Fibroblast of upper back skin (primary cell): ENCODE data around the gene HPGDS.
A peak's percentile ranks its signal among the peaks of the same experiment; 100 is the strongest.
"Not testable (repeated sequence)": the region's sequence is repeated elsewhere in the genome, so short reads cannot be mapped to it uniquely, and the experiment has no call there.

ENCODE experiments used
- DNase-seq: peaks from one replicate; pipeline ENCODE4 v3.0.0-alpha.2; 2013

Gene HPGDS

DNA sequence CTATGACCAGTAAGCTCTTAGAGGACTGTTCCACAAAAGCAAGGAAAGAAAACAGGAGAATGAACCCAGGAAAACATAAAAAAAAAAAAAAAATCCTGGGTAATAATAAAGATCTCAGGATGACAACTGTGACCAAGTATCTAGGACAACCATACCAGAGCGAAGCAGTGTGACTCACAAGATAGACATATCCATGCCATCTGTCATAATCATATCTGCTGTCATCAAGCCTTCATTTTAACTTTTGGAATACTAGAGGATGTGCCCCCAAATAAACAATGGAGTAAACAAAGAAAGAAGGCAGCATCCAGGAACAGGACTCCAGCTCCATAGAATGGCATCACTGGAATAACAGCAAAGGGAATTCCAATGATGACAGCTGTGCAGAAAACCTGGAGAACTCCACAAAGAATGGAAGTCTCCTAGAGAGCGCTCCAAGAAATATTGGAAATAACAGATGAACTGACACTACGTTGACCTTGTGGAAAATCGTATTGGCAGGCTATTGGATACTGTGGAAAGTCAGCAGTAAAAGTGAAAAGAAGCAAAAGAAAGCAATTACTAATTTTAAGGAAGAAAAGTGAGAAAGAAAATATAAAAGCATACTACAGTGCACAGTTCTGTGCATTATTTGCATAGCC lies 35.3 kb downstream of the HPGDS start:
- no peak for DNase-seq

DNA sequence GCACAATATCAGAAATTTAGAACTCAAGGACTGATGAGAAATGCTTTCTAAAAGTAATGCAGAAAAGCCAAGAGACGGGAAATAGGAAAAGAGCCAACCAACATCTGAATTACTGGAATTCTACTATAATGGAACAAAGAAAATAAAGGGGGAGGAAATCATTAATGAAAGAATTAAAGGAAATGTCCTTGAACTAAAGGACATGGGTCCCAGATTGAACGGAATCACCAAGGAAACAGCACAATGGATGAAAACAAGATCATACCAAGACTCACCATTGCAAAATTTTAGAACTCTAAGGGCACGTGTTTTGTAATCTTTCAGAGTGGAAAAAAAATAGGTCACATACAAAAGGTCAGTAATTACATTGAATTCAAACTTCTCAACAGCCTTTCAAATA lies 35.9 kb downstream of the HPGDS start:
- DNase-seq, result no peak

DNA sequence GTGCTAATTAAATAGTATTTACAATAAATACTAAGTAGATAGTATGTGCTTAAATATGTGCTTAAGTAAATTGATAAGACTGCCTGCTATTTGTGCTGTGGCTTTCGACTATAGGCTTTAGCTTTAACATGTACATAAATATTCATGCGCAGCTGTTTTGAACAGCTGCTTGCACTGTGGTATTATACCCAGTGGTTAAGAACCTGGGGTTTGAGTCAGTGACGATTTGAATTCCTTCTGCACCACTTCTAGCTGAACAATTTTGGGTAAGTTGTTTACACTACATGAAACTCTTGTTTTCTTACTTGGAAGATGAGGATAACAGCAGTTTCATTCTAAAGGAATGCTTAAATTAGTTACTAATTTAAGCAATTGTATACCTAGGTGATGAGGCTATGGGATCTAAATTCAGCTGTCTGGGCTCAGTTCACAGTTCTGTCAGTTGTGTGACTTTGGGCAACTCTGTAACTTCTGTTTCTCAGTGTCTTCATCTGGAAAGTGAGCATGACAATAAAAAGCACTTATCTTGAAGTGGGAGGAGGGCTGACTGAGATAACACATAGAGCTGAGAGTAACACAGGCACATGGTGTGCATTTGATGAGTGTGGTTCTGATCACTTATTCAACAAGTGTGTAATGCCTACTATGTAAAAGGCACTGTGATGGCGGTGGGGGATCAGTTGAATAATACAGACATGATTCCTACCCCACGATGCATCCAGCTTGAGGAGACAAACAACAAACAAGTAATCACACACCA lies 37.0 kb downstream of the HPGDS start:
- peak; percentile 10 for DNase-seq

DNA sequence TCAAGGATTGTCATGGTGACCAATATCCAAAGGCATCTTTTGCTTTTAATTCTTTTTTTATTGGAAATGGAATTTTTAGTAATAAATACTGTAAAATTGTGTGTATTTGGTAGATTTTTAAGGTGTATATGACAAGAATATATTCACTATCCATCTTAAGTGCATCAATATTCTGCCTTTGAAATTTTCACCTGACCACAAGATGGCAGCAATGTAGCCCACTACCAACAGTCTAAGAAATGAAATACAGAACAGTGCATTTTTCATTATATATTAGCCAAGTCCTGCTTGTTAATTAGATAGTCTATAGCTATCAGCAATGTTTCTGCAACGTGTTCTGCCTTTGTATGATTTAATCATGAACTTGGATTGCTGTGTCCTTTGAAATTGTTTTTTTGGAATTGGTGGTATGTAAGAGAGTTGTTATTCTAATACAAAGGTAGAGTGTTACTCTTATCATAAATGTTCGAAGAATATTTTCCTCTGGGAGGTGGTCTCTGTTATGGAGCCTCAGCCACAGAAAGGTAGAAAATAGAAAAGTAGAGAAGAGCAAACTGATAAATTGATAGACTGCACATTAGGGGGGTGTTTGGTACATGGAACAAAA lies 38.2 kb downstream of the HPGDS start:
- DNase-seq, result peak; percentile 30

DNA sequence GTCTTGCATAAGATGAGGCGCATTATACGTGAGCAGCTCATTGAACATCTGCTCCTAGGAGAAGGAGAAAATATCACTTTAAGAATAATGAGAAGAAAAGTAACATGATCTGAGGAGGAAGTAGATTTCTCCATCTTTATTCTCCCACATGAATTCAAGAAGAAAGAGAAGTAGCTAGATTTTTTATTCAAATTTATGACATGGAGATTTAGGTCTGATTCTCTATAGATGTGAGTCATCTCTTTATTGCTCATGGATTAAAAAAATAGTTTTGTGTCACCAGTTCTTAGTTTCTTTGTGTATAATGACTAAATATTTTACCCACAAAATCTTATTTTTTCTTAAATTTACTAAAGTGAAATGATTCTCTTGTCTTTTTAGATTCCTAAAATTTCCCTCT lies 40.4 kb downstream of the HPGDS start:
- DNase-seq, result peak; percentile 6

DNA sequence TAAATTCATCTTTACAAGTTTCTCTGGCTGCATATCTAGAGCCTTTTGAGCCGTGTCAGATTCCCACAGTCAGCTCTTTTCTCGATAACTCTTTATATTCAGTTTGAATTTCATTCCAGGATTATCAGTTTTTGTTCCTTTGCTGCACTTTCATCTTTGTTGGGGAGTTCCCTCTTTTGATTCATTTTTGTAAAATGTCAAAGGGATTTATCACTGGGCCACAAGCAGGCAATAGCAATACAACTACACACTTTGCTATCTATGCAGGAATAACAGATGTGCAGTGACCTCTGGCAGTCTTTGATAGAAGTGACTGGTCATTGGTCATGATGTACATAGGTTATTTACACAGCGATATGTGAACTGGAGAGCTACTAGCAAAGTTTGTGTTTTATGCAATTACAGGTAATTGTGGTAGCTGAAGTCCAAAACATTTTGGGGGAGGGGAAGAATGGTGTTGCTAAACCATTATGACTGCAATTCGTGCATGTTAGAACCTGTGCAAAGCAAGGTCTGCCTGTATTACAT lies 43.8 kb downstream of the HPGDS start:
- no peak for DNase-seq

DNA sequence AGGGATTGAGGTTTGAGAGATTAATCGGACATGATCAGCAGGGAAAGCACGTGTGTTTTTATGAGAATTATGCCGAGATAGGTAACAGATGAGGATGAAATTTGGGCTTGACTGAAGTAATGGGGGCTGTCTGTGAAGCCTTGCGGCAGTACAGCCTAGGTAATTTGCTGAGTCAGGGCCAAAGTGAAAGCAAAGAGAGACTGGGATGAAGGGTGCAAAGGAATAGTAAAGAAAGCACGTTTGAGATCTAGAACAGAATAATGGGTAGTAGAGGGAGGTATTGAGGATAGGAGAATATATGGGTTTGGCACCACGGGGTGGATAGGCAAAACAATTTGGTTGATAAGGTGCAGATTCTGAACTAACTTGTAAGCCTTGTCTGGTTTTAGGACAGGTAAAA lies 47.2 kb downstream of the HPGDS start:
- DNase-seq, result not testable (repeated sequence)

DNA sequence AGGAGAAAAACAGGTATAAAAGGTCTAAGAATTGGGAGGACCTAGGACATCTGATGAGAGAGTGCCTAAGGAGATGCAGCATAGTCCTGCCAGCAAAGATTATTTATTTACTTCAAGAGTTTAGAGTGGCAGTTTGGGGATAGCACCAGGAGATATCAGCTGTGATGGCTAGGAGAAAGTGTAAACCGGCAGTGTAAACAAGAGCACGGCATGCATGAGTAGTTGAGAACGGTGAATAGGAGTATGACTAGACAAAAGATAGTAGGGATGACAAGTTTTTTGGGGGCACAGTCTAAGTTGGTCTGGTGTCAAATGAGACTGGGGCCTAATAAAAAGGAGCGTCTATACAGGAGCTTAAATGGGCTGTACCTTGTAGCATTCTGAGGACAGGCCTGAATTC lies 48.7 kb downstream of the HPGDS start:
- DNase-seq, result not testable (repeated sequence)

DNA sequence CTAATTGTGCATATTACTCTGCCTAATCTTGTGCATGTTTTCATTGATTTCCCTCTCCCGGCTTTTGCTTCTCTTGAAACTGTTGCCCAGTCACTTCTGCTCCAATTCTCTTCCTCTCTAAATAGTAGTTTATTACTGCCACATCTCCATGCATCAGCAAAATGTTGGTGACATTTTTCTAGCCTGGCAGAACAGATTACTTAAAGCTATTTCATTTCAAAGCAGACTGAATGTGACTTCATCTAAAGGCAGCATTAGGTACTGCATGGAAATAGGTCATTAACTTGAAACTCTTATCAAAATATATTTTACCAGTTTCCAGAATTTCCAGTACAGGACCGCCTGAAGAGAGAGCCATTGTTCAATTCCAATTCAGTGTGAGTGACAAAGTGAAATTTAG lies 52.4 kb downstream of the HPGDS start:
- no peak for DNase-seq

DNA sequence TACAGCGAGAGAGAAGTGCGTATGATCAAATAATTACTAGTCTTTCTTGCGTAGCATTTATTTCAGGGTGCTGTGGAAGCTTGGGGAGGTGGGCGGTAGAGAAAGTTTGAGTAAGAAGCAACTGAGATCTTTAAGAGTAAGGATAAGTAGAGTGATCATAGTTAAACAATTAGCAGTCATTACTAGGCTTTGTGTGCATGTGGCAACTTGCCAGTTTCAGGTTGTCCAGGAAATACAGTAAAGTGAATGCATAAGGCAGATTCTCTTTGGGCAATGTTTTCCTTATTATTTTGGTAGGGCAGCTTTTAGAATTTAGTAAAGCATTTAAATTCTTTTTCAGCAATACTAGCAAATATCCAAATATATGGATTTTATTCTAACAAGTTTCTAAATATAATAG lies 57.0 kb downstream of the HPGDS start:
- no peak for DNase-seq

DNA sequence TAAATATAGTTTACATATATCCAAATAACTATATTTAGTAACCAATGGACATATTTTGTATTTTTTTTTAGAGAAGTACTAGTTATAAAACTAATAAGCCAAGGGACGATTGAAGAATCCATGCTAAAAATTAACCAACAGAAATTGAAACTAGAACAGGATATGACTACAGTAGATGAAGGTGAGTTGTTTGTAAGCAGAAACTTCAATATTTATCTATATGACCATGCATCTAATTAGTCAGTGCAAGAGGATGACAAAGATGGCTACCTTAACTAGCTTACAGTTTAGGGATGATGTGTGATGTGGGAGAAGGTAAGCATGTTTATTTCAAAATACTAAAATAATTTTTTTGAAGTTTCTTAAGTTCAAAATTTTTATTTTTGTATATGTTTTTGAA lies 57.7 kb downstream of the HPGDS start:
- DNase-seq, result no peak

DNA sequence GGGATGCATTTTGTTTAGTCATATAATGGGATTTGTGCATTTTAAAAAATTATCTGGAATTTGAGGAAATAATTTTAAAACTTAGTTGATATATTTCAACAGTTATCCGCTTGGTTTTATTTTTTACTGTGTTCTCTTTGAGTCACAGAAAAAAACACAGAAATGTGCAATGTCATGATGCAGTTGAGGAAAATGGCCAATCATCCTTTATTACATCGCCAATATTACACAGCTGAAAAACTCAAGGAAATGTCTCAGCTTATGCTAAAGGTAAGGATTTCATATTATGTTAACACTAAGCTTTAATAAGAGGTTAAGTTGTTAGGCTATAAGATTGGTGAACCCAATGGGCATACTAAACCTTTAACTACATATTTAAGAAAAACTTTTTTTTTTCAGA lies 63.9 kb downstream of the HPGDS start:
- no peak for DNase-seq

DNA sequence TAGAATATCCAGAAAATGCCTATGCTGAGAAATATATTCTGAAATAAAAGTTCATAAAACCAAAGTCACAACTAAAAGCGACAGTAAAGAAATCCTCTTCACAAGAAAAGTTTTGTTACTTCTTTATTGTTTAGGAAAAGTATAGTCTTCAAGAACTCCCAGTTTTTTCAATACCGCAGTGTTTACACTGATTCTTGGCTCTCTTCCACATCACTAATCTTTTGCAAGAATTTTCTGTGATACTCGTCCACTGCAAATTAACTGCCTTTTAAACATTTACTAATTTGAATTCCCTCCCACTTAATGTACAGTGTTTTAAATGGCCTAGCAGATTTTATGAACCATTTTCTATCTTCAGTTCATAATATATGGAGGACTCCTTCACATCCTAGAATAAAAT lies 65.1 kb downstream of the HPGDS start:
- no peak for DNase-seq

DNA sequence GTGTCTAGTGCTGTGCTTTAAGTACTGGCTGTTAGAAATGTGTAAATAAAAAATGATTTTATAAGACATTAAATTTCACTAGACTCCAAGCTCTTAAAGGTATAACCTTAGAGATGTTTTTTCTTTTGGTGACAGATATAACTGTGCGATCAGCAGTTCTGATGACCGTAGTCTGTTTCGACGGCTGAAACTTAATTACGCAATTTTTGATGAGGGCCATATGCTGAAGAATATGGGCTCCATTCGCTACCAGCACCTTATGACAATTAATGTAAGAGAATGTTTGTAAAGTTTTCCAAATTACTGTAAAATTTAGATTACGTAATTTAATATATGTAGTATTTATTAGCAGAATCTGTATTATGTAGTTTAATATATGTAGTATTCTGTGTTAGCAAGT lies 66.4 kb downstream of the HPGDS start:
- DNase-seq, result no peak

DNA sequence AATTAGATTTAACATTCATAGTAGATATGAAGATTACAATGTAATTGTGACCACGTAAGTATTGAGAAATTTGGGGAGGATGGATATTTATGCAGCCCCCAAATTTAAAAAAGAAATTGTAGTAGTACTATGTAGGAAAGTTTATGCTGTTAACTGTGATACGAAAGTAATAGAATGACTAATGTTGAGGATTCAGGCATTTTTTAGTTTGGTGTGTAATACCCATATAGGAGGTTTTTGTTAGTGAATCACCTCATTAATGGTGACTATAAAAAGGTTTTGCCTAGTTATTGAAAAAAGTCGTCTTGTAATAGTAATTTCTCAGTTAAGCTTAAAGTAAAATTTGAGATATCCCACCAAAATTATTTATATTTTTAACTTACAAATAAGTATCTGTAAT lies 67.7 kb downstream of the HPGDS start:
- peak; percentile 53 for DNase-seq

DNA sequence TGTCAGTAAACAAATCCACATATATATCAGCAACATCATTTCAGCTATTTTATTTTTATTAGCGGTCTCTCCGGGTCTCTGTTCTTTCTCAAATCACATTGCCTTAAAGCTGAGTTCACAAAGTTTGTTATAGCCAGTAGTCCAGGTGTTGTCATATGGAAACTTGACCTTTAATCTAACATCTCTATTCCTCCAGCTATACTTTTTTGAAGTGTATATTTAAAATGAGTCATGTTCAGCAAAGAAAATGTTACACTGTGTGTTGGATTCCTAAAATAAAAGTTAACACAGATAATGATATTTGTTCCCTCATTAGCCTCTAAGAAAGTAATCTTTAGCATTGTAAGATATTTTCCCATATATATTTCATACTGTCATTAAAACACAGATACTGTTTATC lies 71.4 kb downstream of the HPGDS start:
- no peak for DNase-seq

DNA sequence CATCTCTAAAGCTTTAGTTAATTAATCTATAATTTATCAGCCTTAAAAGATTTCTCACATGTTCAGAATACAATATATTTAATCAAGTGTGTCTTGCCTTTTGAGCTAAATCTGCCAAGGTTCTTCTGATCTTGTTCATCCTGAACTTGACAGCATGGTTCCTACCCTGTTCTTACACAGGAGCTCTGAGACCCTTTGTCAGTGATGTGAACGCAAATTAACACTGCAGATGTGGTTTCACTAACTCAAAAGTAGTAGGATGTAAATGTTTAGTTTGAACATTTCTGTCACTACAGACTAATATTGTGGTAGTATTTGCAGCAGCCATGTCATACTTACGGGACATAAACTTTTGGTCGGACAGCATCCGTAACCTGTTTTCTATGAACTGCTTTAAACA lies 75.6 kb downstream of the HPGDS start:
- no peak for DNase-seq

DNA sequence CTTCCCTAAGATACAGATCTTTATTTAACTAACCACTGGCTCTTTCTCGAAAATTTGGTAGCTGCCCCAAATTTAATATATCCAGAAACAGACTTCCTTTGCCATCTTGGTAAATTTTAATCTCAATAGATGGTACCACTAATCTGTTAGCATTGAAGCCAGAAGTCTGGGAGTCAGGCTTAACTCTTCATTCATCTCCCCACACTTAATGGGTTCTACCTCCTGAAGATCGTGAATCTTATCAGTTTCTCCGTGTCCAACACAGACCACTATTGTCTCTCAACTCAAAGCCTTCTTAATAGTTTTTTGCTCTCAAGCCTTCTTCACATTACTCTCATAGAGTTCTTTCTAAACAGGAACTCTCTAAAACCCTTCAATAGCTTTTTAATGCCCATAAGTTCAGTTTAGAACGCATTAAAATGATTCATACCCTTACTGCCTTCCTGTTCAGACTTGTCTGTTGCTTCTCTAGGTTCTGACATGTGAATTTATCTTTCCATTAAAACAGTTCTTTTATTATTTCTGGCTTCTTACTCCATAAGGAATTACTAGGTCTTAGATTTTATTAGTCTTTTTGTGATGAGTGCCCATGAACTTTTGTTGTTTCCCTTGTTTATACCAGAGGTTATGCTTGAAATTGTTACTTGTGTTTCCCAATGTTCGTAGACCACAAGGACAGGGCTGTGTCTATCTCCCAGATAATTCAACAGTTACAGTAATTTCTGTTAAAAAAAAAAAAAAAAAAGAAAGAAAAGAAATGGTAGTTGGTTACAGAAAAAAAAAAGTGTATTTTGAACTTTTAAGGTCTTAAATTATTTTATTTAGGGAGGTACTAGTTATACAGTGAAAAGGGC lies 80.2 kb downstream of the HPGDS start:
- peak; percentile 9 for DNase-seq

DNA sequence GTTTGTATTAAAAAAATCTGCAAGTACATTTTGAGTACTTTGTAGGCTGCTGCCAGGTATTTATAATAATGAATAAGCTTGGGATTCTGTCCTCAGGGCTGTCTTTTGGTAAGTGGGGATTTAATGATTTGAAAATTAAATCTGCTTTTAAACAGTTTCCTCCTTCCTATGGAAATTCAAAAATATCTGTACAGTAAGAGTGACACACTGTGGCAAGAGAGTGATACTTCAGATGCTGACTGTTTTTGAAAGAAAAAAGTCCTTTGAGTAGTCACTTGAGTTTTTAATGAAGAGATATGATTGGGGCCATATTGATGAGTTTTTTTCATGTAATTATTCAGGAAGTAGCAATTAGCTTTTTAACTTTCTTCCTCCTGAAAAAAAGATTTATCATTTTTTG lies 85.8 kb downstream of the HPGDS start:
- no peak for DNase-seq

DNA sequence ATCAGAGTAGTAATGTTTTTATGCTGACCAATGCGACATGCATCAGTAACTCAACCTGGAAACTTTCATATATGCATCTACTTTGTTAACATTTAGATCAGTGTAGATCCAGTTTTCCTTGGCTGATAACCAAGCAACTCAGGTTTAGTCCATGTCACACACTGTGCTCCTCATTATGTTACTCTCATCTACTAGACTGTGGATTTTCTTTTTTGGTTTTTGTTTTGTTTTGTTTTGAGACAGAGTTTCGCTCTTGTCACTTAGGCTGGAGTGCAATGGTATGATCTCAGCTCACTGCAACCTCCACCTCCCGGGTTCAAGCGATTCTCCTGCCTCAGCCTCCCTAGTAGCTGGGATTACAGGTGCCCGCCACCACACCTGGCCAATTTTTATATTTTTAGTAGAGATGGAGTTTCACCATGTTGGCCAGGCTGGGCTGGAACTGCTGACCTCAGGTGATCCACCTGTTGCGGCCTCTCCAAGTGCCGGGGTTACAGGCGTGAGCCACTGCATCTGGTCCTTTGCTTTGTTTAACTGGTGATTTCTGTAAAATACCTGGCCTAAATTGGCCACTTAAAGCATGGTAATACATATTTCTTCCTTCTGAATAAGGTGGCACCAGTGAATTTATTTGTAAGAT lies 86.4 kb downstream of the HPGDS start:
- DNase-seq, result no peak

DNA sequence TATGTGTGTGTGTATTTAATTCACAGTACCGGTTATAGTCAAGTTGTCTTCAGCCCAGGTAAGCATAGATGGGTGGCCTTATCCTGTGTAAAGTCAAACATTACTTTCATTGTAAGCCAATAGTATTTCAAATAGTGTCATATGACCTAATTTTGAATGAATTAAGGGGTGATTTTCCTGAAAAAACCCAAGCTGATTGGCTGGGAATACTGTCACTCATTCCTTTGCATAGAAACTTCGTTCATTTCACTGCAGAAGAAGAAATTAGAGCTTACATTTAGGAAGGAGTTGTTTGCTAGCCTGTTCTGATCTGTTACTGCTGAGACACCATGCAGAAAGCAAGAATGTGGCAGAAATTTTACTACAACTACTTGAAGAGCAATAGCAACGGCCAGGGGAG lies 89.6 kb downstream of the HPGDS start:
- DNase-seq, result no peak

DNA sequence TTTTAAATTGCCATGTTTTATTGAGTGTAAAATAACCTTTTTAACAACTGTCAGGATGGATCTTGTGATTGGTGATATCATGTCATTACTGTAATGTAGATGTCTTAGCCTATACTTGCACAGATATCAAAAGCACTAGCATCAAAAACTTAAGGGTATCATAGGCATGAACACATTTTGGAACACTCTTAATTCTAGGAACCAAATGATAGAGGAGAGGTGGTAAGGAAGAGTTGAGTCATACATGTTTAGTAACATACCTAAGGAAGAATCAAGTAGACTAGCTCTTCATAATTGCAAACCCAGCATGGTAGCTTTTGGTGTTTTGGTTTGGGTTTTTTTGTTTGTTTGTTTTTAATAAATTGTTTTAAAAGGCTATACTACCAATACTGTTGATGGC lies 91.5 kb downstream of the HPGDS start:
- DNase-seq, result no peak
